Ishikawa (cell line): Measurements from ENCODE around the gene MAB21L4.

Source experiments
- CEBPB ChIP-seq: IDR thresholded peaks from 2 replicates; pipeline ENCODE4 v1.6.1; 2012
- CREB1 ChIP-seq: IDR thresholded peaks from 2 replicates; pipeline ENCODE4 v1.6.1; 2012; ENCODE audit warnings: low read depth
- EGR1 ChIP-seq: IDR thresholded peaks from 2 replicates; pipeline ENCODE4 v1.6.1; 2012
- EP300 ChIP-seq: IDR thresholded peaks from 2 replicates; pipeline ENCODE4 v1.6.1; 2012; ENCODE audit warnings: borderline replicate concordance
- FOXM1 ChIP-seq: IDR thresholded peaks from 2 replicates; pipeline ENCODE4 v1.6.1; 2012; ENCODE audit warnings: low read depth, borderline replicate concordance
- NFIC ChIP-seq: IDR thresholded peaks from 2 replicates; pipeline ENCODE4 v1.6.1; 2012
- RAD21 ChIP-seq: IDR thresholded peaks from 2 replicates; pipeline ENCODE4 v1.6.1; 2012; ENCODE audit warnings: low read depth
- TAF1 ChIP-seq: IDR thresholded peaks from 2 replicates; pipeline ENCODE4 v1.6.1; 2012; ENCODE audit warnings: low read depth, mild to moderate bottlenecking
- TCF12 ChIP-seq: IDR thresholded peaks from 2 replicates; pipeline ENCODE4 v1.6.1; 2012; ENCODE audit warnings: low read depth
- TEAD4 ChIP-seq: IDR thresholded peaks from 2 replicates; pipeline ENCODE4 v1.6.1; 2012
- USF1 ChIP-seq: IDR thresholded peaks from 2 replicates; pipeline ENCODE4 v1.6.1; 2012
- YY1 ChIP-seq: IDR thresholded peaks from 2 replicates; pipeline ENCODE4 v1.6.1; 2012; ENCODE audit warnings: low read depth
- ZBTB7A ChIP-seq: IDR thresholded peaks from 2 replicates; pipeline ENCODE4 v1.6.1; 2012; ENCODE audit warnings: low read depth
- TF ChIP-seq, protein P1 (sequence below): IDR thresholded peaks from 2 replicates; pipeline ENCODE4 v1.6.1; 2012
- TF ChIP-seq, protein P2 (sequence below): IDR thresholded peaks from 2 replicates; pipeline ENCODE4 v1.6.1; 2012; ENCODE audit warnings: low read depth, mild to moderate bottlenecking

The MAB21L4 gene

DNA sequence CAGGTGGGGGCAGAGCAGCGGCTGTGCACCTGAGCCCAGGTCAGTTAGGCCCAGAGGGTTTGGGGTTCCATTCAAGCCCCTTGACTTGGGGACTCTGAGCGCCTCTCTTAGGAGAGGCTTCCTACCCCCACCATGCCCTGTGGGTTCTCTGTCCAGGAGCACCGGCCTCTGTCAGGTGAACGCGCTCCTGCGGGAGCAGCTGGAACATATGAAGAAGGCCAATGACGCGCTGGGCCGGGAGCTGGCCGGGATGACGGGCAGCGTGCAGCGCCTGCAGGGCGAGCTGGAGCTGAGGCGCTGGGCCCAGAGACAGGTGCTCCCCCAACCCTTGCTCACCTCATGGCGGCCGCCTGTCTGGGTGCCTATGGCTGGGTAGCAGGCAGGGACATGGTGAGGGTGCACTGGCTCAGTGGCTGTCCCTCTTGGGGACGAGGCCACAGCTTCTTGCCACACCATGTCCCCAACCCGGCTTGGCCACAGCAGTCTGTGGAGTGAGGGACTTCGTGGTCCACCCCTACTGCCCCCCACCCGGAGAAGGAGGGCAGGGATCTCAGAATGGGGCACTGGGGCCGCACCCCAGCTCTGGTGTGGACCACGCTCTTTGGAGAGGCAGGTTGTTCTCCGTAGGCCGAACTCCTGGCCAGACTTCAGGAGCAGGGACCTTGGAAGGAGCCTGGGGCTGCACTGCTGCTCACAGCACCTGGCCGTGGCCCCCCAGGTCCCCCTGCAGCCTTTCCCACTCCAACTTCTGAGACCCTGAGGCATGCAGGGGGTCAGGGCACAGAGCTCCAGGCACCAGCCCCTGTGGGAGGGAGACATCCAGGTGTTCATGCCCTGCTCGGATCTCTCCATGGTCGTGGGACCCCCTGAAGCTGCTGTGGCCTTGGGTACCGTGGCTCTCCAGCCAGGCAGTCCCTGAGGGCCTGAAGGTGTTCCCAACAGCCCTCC lies 29.9 kb upstream of the MAB21L4 start:
- TF ChIP-seq CREB1 = no peak
- no peak for TF ChIP-seq TCF12
- TF ChIP-seq ZBTB7A = no peak; the same call in 1 of the 2 replicates
- TF ChIP-seq, protein P1, sequence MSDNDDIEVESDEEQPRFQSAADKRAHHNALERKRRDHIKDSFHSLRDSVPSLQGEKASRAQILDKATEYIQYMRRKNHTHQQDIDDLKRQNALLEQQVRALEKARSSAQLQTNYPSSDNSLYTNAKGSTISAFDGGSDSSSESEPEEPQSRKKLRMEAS = no peak
- TF ChIP-seq EP300 = no peak
- no peak for TF ChIP-seq EGR1
- TF ChIP-seq TEAD4 = no peak
- no peak for TF ChIP-seq TAF1
- no peak for TF ChIP-seq NFIC

- no peak for TF ChIP-seq TCF12
- TF ChIP-seq EP300 = no peak
Measured at GRCh38 chr2:240925191-240925567, 29.2 kb upstream of the MAB21L4 start.

- TF ChIP-seq NFIC (peak; percentile 89), CEBPB (no peak), CREB1 (no peak), USF1 (peak; percentile 37; the same call in 1 of the 2 replicates), TAF1 (no peak), TCF12 (no peak), RAD21 (no peak), ZBTB7A (no peak), FOXM1 (no peak), EP300 (peak; percentile 37; the same call in 1 of the 2 replicates), YY1 (no peak)
- TF ChIP-seq, protein P1 = peak; percentile 79
- TF ChIP-seq, protein P2, sequence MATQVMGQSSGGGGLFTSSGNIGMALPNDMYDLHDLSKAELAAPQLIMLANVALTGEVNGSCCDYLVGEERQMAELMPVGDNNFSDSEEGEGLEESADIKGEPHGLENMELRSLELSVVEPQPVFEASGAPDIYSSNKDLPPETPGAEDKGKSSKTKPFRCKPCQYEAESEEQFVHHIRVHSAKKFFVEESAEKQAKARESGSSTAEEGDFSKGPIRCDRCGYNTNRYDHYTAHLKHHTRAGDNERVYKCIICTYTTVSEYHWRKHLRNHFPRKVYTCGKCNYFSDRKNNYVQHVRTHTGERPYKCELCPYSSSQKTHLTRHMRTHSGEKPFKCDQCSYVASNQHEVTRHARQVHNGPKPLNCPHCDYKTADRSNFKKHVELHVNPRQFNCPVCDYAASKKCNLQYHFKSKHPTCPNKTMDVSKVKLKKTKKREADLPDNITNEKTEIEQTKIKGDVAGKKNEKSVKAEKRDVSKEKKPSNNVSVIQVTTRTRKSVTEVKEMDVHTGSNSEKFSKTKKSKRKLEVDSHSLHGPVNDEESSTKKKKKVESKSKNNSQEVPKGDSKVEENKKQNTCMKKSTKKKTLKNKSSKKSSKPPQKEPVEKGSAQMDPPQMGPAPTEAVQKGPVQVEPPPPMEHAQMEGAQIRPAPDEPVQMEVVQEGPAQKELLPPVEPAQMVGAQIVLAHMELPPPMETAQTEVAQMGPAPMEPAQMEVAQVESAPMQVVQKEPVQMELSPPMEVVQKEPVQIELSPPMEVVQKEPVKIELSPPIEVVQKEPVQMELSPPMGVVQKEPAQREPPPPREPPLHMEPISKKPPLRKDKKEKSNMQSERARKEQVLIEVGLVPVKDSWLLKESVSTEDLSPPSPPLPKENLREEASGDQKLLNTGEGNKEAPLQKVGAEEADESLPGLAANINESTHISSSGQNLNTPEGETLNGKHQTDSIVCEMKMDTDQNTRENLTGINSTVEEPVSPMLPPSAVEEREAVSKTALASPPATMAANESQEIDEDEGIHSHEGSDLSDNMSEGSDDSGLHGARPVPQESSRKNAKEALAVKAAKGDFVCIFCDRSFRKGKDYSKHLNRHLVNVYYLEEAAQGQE = no peak
Measured at GRCh38 chr2:240922982-240923537, 27.1 kb upstream of the MAB21L4 start.

GRCh38 chr2:240922245-240922981 lies 26.5 kb upstream of the MAB21L4 start:
- peak; percentile 56; the same call in 1 of the 2 replicates for TF ChIP-seq CEBPB
- peak; percentile 86 for TF ChIP-seq ZBTB7A
- TF ChIP-seq TEAD4 = peak; percentile 82
- no peak for TF ChIP-seq CREB1
- no peak for TF ChIP-seq YY1
- peak; percentile 86 for TF ChIP-seq FOXM1
- peak; percentile 99 for TF ChIP-seq TCF12
- peak; percentile 100 for TF ChIP-seq NFIC
- TF ChIP-seq USF1 = peak; percentile 38; the same call in 1 of the 2 replicates
- TF ChIP-seq, protein P1 = peak; percentile 35; the same call in 1 of the 2 replicates
- TF ChIP-seq EP300 = peak; percentile 96

DNA sequence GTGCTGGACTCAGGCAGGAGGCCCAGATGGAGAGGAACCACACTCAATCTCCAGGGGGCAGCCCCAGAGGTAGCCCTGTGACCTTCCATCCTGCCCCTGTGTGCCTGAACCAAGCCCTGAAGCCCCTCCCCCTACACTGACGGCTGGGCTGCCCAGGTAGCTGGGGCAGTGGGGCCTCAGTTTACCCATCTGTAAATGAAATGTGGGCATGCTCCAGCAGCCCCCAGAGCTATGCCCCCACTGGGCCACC lies 26.0 kb upstream of the MAB21L4 start:
- TF ChIP-seq CEBPB (no peak), TEAD4 (no peak), NFIC (no peak), TAF1 (no peak)

GRCh38 chr2:240921311-240921994 lies 25.5 kb upstream of the MAB21L4 start:
- TF ChIP-seq EP300 (peak; percentile 73; the same call in 1 of the 2 replicates), TEAD4 (peak; percentile 10; the same call in 1 of the 2 replicates), NFIC (peak; percentile 78), CEBPB (no peak), TCF12 (peak; percentile 71)
- TF ChIP-seq, protein P1 = no peak
